Cerebellar cortex (tissue), 1 donor: ENCODE measurements around the gene CLASP1.
"Not testable (repeated sequence)": the region's sequence is repeated elsewhere in the genome, so short reads cannot be mapped to it uniquely, and the experiment has no call there.

Source experiments
- DNase-seq: peaks from one replicate; pipeline ENCODE4 v3.0.0-alpha.2; 2015; ENCODE audit warnings: low spot score

The CLASP1 gene

DNA sequence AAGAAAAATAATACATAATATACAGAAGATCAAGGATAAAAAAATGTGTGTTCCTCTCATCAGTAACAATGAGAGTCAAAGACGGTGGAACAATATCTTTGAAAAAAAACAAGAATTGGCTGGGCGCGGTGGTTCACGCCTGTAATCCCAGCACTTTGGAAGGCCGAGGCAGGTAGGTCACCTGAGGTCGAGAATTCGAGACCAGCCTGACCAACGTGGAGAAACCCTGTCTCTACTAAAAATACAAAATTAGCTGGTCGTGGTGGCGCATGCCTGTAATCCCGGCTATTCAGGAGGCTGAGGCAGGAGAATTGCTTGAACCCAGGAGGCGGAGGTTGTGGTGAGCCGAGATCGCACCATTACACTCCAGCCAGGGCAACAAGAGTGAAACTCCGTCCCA, 335.6 kb downstream of the CLASP1 start:
- DNase-seq = not testable (repeated sequence)

DNA sequence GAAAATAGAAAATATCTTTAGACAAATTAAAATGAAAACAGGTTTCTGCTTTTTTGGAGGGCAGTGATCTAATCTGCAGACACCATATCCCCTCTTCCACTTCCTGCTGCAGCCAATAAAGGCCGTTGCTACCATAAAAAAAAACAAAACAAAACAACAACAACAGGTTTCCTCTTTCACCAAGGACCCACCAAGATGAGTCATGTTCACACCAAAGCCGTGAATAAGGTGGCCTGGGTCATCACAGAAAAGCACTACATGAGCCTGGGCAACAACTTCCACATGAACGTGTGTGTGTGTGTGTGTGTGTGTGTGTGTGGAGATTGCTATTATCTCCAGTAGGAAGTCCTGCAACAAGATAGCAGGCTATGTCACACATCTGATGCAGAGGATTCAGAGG, 339.5 kb downstream of the CLASP1 start:
- DNase-seq = no peak

DNA sequence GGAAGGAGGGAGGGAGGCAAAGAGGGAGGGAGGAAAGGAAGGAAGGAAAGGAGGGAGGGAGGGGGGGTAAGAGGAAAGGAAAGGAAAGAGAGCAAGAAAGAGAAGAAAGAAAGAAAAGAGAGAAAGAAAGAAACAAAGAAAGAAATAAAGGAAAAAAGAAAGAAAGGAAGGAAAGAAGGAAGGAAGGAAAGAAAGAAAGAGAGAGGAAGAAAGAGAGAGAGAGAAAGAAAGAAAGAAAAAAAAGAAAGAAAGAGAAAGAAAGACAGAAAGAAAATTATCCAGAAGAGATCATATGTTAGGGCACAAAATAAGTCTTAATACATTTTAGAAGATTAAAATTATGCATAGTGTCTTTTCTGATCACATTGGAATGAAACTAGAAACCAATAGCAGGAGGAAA, 339.9 kb downstream of the CLASP1 start:
- DNase-seq = no peak

DNA sequence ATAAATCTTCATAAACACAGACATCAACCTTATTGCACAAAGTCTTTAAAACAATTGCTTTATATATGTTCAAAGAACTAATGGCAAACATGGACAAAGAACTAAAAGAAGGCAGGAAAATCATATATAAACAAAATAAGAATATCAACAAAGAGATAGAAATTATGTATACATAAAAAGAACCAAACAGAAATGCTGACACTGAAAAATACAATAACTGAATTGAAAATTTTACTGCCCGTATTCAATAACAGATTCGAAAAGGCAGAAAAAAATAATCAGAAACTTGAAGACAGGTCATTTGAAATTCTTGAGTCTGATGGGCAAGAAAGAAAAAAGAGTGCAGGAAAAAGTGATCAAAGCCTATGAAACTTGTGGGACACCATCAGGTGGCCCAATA, 342.2 kb downstream of the CLASP1 start:
- DNase-seq = no peak

DNA sequence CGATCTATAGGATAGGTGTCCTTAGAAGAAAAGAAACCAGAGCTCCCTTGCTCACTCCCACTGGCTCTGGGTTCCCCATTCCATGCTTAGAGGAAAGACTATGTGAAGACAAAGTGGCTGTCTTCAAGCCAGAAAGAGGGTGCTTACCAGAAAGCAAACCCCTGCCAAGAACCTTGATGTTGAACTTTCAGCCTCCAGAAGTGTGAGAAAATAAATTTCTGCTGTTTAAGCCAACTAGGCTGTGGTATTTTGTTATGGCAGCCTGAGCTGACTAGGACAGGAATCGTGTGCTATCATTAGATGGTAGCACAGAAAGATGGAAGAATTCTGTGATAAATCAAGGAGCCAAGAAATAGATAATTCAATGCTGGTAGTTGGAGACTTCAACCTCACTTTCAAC, 344.3 kb downstream of the CLASP1 start:
- DNase-seq = no peak

DNA sequence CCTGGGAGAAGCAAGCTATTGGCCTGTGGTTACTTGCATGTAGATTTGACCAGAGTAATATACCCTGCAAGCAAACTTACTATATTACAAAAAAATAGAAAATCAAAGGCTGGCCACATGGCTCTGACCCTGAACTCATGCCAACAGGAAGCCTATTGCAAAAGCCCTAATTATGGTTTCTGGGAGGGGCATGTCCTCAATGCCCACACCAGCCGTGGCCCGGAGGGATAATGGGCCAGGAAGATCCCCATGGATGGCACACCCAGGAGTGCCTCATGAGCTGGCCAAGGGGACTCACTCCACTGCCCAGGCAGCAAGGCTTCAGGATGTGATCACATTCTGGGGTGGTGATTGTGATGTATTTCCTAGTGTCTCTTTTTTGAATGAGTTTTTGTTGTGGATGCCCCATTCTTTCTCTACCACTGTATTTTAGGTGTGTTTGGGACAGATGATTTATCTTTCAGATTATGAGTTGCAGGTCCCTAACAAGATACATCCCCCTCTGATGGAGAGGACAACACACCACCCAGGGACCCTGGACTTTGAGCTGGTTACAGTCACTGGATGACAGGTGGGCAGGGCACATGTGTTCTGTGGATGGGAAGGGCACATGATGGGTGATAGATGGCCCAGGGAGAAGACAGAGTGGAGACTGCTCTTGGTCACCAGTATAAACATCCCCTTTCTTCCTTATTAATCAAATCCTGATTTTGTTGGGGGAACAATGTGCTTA, 345.6 kb downstream of the CLASP1 start:
- no peak for DNase-seq

DNA sequence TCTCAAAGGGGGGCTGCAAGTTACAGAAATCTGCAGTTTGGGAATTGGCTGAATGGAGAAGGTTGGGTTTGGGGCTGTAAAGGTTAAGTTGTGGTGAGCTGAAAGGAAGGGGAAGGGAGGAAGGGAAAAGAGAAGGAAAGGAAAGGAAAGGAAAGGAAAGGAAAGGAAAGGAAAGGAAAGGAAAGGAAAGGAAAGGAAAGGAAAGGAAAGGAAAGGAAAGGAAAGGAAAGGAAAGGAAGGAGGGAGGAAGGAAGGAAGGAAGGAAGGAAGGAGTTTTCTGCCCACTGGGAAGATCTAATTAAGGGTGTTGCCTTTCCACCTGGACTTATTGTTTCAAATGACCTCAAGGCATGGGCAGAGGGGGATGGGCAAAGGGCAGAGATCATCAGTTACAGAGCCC, 348.1 kb downstream of the CLASP1 start:
- DNase-seq = not testable (repeated sequence)

DNA sequence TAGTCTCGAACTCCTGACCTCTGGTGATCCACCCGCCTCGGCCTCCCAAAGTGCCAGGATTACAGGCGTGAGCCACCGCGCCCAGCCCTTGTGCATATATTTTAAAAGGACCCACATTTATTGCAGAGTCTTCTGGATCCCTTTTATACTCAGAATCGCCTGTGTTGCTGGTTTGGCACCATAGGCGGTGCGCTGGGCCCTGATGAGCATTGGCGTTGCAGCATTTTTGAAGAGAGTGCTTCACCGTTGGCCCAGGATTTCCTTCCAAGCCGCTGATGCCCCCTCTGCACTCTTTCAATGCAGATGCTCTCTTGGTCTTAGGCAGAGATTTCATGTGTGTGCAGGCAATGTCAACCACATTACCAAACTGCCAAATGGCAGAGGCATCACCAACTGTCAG, 350.8 kb downstream of the CLASP1 start:
- DNase-seq = no peak

DNA sequence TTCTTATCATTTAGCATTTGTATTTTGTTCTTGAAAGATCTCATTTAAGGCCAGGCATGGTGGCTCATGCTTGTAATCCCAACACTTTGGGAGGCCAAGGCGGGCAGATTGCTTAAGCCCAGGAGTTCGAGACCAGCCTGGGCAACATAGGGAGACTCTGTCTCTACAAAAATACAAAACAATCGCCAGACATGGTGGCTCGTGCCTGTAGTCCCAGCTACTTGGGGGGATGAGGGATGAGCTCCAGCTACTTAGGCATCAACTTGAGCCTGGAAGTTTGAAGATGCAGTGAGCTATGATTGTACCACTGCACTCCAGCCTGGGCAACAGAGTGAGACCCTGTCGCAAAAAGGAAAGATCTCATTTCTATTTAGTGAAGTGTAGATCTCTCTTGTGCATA, 351.4 kb downstream of the CLASP1 start:
- not testable (repeated sequence) for DNase-seq

DNA sequence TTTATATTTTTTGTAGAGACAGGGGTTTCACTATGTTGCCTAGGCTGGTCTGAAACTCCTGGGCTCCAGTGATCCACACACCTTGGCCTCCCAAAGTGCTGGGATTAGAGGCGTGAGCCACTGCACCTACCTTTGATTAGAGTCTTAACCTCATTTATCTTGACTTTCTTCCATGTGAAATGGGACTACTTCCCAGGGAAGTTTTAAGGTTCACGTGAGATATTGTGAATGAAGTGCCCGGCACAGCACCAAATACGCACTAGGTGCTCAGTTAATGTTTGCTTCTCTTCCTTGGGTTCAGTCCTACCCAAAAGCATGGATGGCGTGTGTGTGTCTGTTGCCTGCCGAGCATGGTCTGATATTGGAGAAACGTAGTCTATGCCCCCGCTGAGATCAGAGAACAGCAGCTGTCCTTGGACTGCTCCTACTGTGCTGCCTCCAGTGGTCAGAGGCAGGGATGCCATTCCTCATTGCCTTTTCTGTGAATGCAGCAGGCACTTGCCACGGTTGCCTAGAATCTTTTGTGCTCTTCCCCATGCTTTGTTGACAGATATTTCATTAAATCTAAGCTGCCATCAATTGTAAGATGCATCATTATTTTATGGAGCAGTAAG, 351.9 kb downstream of the CLASP1 start:
- DNase-seq = peak; percentile 18

DNA sequence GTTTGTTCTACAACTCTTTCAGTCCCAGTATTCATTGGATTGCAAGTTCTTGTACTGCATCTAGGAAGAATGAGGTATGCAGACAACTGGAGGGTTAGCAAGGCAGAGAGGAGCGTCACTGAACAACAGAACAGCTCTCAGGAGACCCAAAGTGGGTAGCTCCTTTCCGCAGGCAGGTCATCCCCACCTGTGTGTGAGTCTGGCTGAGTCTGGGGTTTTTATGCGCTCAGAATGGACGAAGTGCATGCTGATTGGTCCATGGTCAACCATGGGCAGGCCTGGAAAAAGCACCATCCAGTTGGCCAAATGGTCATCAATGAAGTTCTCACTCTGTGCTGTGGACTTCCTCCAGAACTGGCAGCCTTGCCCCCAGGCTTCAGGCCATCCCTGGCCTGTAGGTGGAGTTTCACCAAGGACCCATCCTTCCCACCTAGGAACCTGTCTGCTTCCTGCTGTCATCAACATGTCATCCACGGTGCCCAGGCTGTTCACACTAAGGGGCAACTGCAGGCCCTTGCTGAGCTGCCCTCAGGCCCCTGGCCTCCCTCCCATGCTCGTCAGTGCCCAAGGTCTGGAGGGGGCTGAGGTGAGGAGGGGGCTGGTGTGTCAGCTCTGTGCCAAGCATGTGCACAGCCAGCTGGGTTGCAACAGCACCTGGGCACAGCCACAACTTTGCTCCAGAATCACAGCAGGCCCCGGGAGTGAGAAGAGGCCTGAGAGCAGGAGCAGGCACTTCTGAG, 353.2 kb downstream of the CLASP1 start:
- no peak for DNase-seq

DNA sequence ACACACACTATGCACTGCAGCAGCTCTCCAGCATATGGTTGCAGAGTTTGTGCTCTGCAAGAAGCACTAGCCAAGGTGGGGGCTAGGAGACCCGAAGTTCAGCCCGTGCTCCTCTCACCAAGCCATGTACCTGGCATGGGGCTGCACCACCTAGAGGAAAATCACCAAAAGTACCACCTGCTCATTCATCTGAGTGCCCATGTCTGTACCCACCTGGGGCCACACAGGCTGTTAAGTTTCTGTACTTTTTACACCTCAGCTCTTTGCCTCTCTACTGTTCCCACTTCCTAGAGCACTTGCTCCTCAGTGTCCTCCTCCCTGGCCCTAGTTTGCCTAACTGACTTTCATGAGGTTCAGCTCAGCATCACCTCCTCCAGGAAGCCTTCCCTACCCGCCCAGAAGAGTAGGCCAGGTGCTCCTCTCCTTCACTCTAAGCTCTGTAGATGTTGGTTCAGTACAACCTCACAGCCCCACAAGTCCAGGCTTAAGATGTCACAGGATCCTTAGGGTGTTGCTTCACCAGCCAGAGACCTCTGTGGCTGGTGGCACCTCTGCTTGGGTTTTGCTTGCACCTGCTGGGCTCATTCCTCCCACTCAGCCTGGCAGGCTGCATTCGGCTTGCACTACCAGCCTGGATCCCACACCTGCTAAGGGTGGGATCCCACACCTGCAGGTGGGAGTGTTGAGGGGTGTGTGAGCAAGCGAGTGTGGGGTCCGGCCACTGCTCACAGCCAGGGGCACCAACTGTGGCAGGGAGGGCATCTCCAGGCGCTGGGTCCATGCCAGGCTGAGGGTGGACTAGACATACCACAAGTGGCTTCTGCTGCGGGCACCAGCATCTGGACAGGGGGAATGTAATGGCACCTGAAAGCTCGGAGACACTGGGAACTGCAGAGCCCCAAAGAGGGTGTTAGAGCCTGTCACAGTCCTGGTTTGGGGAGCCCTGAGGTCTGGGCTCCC, 354.1 kb downstream of the CLASP1 start:
- no peak for DNase-seq

DNA sequence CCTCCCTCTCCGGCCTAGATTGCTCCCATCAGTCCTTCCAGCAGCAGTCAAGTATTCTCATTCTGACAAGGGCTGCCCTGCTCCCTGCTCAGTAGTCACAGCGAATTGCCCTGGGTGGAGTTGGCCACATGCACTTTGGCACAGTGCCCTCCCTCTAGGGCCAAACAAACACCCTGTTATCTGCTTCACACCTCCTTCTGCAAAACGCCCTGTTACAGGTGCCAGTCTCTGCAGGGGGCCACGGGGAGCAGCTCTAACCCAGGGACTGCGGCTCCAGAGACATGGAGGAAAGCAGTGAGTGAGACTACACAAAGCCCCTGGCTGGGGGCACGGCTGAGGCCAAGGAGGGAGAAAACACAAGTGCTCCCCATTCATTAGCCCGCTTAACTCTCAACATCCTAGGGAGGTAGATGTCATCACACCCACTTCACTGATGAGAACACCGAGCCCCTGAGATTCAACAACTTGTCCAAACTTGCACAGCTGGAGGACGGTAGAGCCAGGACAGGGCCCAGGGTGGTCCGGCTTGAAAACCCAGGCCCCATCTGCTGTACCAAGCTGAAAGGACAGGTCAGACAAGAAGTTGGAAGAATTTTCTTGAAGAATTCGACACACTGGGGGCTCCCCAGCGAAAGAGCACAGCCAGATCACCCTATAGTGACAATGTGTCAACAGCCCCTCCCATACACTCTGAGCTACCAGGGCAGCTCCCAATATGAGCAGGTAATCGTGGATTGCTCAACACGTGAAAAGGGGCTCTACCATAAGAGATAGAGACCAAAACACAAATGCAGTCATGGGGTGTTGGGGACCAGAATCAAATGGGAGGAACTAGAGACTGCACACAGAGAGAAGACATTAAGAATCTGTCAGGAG, 355.6 kb downstream of the CLASP1 start:
- no peak for DNase-seq

DNA sequence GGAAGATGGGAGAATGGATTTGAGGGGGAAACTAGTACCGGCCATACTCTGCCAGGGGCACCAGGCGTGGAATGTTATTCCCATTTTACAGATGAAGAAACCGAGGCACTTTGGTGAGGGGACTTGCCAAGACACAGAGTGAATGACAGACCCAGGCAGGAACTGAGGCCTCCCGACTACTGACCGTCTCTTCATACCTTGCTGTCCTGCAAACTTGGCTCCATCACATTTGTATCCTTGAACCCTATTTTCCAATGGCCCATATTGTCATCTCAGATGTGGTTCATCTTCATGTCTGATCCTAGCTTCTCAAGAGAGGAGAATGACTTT, 358.0 kb downstream of the CLASP1 start:
- DNase-seq = no peak

DNA sequence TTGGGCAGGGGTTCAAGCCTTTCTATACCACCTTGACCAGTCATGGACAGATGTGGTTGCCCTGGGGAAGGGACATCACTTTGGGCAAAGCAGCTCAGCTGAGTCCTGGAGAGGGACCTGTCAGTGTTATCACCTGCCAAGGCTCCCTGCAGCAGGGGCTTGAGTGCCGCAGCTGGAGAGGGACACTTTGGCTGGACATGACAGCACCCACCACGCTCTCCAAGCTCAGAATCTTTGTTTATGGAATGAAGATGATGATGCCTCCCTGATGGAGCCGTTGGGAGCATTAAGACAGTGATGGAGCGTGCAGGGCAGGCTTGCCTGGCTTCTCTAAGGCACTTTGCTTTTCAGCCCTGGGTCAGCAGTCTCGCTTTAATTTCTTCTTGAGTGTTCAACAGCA, 360.0 kb downstream of the CLASP1 start:
- no peak for DNase-seq

DNA sequence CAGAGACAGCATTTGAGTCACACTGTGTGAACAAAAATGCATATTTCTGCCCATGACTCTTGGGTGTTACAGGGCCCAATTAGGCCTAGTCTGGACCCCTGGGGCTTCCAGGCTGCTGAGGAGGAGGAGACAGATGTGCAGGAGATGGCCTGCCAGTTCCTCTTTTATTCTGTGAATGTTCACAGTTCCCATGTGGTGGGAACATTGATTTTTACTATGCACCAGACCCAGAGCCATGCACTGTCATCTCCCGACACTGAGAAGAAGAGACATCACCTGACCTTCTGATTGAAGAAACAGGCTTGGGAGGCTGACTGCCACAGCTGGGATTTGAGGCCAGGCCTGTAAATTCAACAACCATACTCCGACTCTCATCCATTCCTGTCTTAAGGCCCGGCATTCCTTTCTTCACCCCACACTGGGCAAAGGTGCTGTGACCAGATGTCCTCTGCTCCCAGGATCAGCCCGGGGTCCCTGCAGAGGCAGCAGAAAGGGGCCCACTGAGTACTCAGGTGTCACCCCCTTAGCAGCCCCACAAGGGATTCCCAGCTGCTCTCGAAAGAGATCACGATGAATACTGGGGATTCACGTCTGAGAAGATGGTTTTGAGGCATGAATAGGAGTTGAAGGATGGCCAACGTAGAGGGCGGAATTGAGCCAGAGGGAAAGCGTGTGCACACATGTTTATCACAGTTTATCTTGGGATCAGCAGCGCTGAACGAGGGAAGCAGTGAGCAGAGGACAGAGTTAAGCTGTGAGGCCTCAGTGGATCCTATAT, 360.6 kb downstream of the CLASP1 start:
- DNase-seq = no peak

DNA sequence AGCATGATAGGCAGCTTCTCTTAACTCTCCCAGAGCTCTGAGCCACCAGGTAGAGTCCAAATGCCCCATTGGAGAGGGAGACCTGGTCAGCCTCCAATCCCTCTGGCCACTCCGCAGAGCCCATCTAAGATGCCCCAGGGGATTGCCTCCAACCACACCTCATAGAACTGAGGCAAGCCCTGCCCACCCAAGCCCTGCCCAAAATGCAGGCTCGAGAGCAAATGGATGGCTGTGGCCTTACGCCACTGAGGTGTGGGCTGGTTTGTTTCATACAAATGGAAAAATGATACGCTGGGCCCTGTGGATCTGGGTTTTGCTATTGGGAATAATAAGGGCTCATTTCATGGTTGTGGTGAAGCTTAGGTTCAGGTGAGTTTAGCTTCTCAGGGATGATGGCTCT, 361.3 kb downstream of the CLASP1 start:
- DNase-seq = no peak
